HepG2 (cell line): ENCODE data around the gene CELSR2. TPM values are rescaled to one million over a fixed set of nuclear protein-coding genes. Genes with fewer than 3 reads are reported as not detected.

ENCODE experiments used
- ATAC-seq: fragments of 200-7000 bp; cut with Tn5 transposase; 3 replicates; pipeline ENCODE4 v1.9.1; 2020; ENCODE audit warnings: mild to moderate bottlenecking, moderate library complexity
- BruUV-seq: library from RNA; stranded (reverse); fragments of 400-500 nt; replicated peaks from 2 replicates; lab custom pipeline; 2021; lab: Mats Ljungman, UMichigan
- CTCF ChIA-PET: fragments of 300-600 bp; formaldehyde crosslinking; extraction: SDS; loops from one replicate; lab custom pipeline; 2021; ENCODE audit warnings: low total read pairs, inconsistent platforms, low intra/inter-chr PET ratio; lab: Yijun Ruan, JAX
- POLR2A ChIA-PET: fragments of 350-600 bp; sonication (Branson Sonifier 250); formaldehyde crosslinking; loops from one replicate; lab custom pipeline; 2020; ENCODE audit warnings: antibody characterized with exemption, inconsistent platforms; lab: Yijun Ruan, JAX
- DNase-seq: peaks from one replicate; pipeline ENCODE4 v3.0.0-alpha.2; 2015; ENCODE audit warnings: low spot score
- FAIRE-seq: peaks from 3 replicates; lab custom pipeline; 2011; peaks lifted over from hg19 to GRCh38; lab: Jason Lieb, UNC
- H2AFZ ChIP-seq: one replicate; pipeline ENCODE4 v1.6.1; 2011; ENCODE audit warnings: low read length, inconsistent platforms
- H3K27ac ChIP-seq: fragments of 300-600 bp; 3 replicates; pipeline ENCODE4 v1.8.0; 2011; ENCODE audit warnings: mixed run types, mild to moderate bottlenecking, mixed read lengths, low read length, inconsistent platforms; ENCODE audit not compliant: insufficient read depth; ENCODE audit errors: extremely low read length
- H3K27me3 ChIP-seq, 2 experiments: fragments of 200-600 bp in 1 of 2; 2 replicates in 1 of 2; 3 replicates in 1 of 2; pipeline versions ENCODE4 v1.6.0 to v1.8.0; 2011; ENCODE audit warnings: low read length in 2 of 2, mild to moderate bottlenecking in 2 of 2, moderate library complexity in 2 of 2, inconsistent platforms in 1 of 2; ENCODE audit not compliant: insufficient read depth in 2 of 2, control insufficient read depth in 1 of 2
- H3K36me3 ChIP-seq, 2 experiments: fragments of 200-600 bp in 1 of 2; replicated peaks in 1 of 2; 2 replicates in 1 of 2; 3 replicates in 1 of 2; pipeline versions ENCODE4 v1.5.1 to v1.8.0; 2011; ENCODE audit warnings: low read length in 2 of 2, inconsistent platforms in 1 of 2; ENCODE audit not compliant: insufficient read depth in 2 of 2, control insufficient read depth in 1 of 2
- H3K4me1 ChIP-seq: 2 replicates; pipeline ENCODE4 v1.5.1; 2012; ENCODE audit warnings: low read length, inconsistent platforms; ENCODE audit not compliant: insufficient read depth
- H3K4me2 ChIP-seq: 2 replicates; pipeline ENCODE4 v1.6.0; 2011; ENCODE audit warnings: low read depth, low read length, inconsistent platforms
- H3K4me3 ChIP-seq, 3 experiments: fragments of 200-600 bp in 1 of 3; sonication (generic), shearing (Covaris generic) in 1 of 3; replicated peaks in 1 of 3; 2 replicates each; pipeline ENCODE4 v1.5.1; 2011 to 2016; ENCODE audit warnings: low read length in 3 of 3, inconsistent platforms in 2 of 3, low read depth in 2 of 3, mild to moderate bottlenecking in 2 of 3, control low read depth in 1 of 3, mixed read lengths in 1 of 3; ENCODE audit not compliant: insufficient read depth in 1 of 3
- H3K79me2 ChIP-seq: one replicate; pipeline ENCODE4 v1.6.1; 2011; ENCODE audit warnings: low read length, inconsistent platforms; ENCODE audit not compliant: insufficient read depth
- H3K9ac ChIP-seq: 2 replicates; pipeline ENCODE4 v1.6.0; 2011; ENCODE audit warnings: mild to moderate bottlenecking, low read depth, low read length, inconsistent platforms; ENCODE audit not compliant: insufficient read depth
- H3K9me3 ChIP-seq: 2 replicates; pipeline ENCODE4 v1.5.1; 2012; ENCODE audit warnings: mild to moderate bottlenecking, low read length
- H4K20me1 ChIP-seq: 2 replicates; pipeline ENCODE4 v1.6.0; 2011; ENCODE audit warnings: inconsistent platforms, mild to moderate bottlenecking, low read length, moderate library complexity; ENCODE audit not compliant: insufficient read depth
- AHDC1 ChIP-seq: sonication (generic); formaldehyde crosslinking; IDR thresholded peaks from 2 replicates; pipeline ENCODE4 v1.5.1; 2020; ENCODE audit warnings: mild to moderate bottlenecking, missing genetic modification reagents, borderline replicate concordance
- WGBS: methylation state at CpG from one replicate; pipeline ENCODE4 v1.1.6; 2017; ENCODE audit warnings: low lambda C conversion rate; 5-methylcytosine and 5-hydroxymethylcytosine counted together
- in situ Hi-C: cut with HindIII; loops from 2 replicates; pipeline ENCODE4 v1.10.0; 2017; ENCODE audit warnings: low pct_unique_long_range_greater_than_20kb; ENCODE audit not compliant: extremely low pct_ligation_motif_present
- intact Hi-C: fragments of 100-400 bp; cut with micrococcal nuclease; formaldehyde crosslinking; loops from one replicate; pipeline ENCODE4 v1.10.0; 2022; ENCODE audit not compliant: unreplicated experiment
- polyA plus RNA-seq, 8 experiments: library from polyadenylated mRNA; depleted of rRNA in 3 of 8; stranded (reverse) in 7 of 8; unstranded in 1 of 8; fragments of >200 nt; fragmentation: Illumina TruSeq in 4 of 8; extraction: Trizol in 4 of 8; gene quantifications; 2 replicates each; pipeline versions ENCODE4 v1.2.1 to v1.2.3, GENCODE V29; 2011 to 2016; ENCODE audit warnings: low read depth in 4 of 8, missing spikeins in 1 of 8, mixed read lengths in 1 of 8; ENCODE audit not compliant: insufficient read depth in 1 of 8
- total RNA-seq, 5 experiments: library from RNA; depleted of rRNA; stranded (reverse); fragments of >200 nt; fragmentation: Illumina TruSeq; extraction: Trizol; gene quantifications; 2 replicates each; pipeline ENCODE4 v1.2.3, GENCODE V29; 2016; ENCODE audit warnings: low read depth in 1 of 5

The CELSR2 gene
- total and polyA plus RNA-seq, 2 of the 13 experiments (the other 11 are each of a cell fraction or from before 2014, with no cell fraction given), result 4.0 to 6.6 TPM

GRCh38 chr1:109272021-109272799 lies 22.9 kb downstream of the CELSR2 start:
- H3K4me2 ChIP-seq, result no peak overlapping the region
- 99% methylated on average over 9 of the region's 13 CpGs for WGBS
- H3K9ac ChIP-seq, result 0 out of 2 replicates have a peak overlapping the region, but pooled peaks have one; percentile 6
- DNase-seq, result no peak
- no TSS peak for BruUV-seq
- FAIRE-seq, result no peak
- no peaks in the 10 kb centered on the region for H4K20me1 ChIP-seq
- H3K4me3 ChIP-seq, result no peak overlapping the region
- ATAC-seq, result no peak
- no peak overlapping the region for H3K27ac ChIP-seq
- H2AFZ ChIP-seq, result no peak overlapping the region
- H3K79me2 ChIP-seq, result no peaks in the 10 kb centered on the region
- POLR2A ChIA-PET, result no interaction called here
- no peaks in the 10 kb centered on the region for H3K9me3 ChIP-seq
- CTCF ChIA-PET, result no interaction called here
- intact Hi-C loops (loop anchor here (10.0 kb wide), 1 partner anchor 73 kb away; no protein-coding TSS in a partner anchor), in situ Hi-C loops (loop anchor here (5.0 kb wide), 1 partner anchor 50 kb away; no protein-coding TSS in a partner anchor)
- 0 out of 5 replicates have a peak, but pooled peaks cover 2% of the 10 kb centered on the region in 2 experiments for H3K36me3 ChIP-seq
- no peak for TF ChIP-seq AHDC1 (CRISPR knock-in tag)
- peaks cover 48% of the 10 kb centered on the region for H3K4me1 ChIP-seq
- no peaks in the 10 kb centered on the region for H3K27me3 ChIP-seq
